ENCODE measurements around the gene SRSF1. TPM values are rescaled to one million over a fixed set of nuclear protein-coding genes. Genes with fewer than 3 reads are reported as not detected.

SRSF1 gene
- total RNA-seq, 1 experiment from 2014 or later: 347 TPM

DNA sequence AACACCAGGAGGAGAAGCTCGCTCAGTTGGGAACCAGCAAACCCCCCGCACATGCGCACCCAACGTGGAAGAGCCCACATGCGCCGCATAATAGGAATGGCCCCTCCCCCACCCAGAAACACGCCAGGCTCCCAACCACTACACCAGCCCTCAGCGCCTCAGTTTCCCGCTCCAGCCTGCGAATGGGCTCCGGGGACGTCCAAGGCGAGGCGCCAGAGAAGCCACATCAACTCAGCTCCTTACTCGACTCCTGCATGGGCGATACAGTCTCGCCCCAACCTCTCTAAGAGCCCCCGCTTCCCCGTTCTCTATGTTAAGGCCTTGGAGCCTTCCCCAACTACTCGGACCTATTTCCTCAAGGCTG lies 504 bp downstream of the SRSF1 start:
- H3K79me2 ChIP-seq (ENCODE audit: low read length): peaks cover 45% of the 10 kb centered on the region
- peak; percentile 86 for DNase-seq
- H3K4me2 ChIP-seq (ENCODE audit: low read depth, low read length, poor library complexity, severe bottlenecking): peak overlapping the region; percentile 83
- peaks cover 35% of the 10 kb centered on the region for H4K20me1 ChIP-seq (ENCODE audit: insufficient read depth, low read depth, low read length)
- H3K4me1 ChIP-seq (ENCODE audit: low read length): peaks cover 53% of the 10 kb centered on the region
- no peaks in the 10 kb centered on the region for H3K9me3 ChIP-seq (ENCODE audit: low read length)
- H3K27me3 ChIP-seq (ENCODE audit: low read length): no peaks in the 10 kb centered on the region
- peaks cover 52% of the 10 kb centered on the region for H3K36me3 ChIP-seq (ENCODE audit: insufficient read depth, low read length)
- peak overlapping the region; percentile 100 for H3K9ac ChIP-seq (ENCODE audit: low read length)
- no peaks in the 10 kb centered on the region for H3K9me2 ChIP-seq (replicated peaks; ENCODE audit: insufficient read depth, low read length)
- H3K4me3 ChIP-seq (ENCODE audit: low read length): peak overlapping the region; percentile 97
- no peak overlapping the region for H2AFZ ChIP-seq (ENCODE audit: low read length)
- H3K27ac ChIP-seq (ENCODE audit: low read length): peak overlapping the region; percentile 97

DNA sequence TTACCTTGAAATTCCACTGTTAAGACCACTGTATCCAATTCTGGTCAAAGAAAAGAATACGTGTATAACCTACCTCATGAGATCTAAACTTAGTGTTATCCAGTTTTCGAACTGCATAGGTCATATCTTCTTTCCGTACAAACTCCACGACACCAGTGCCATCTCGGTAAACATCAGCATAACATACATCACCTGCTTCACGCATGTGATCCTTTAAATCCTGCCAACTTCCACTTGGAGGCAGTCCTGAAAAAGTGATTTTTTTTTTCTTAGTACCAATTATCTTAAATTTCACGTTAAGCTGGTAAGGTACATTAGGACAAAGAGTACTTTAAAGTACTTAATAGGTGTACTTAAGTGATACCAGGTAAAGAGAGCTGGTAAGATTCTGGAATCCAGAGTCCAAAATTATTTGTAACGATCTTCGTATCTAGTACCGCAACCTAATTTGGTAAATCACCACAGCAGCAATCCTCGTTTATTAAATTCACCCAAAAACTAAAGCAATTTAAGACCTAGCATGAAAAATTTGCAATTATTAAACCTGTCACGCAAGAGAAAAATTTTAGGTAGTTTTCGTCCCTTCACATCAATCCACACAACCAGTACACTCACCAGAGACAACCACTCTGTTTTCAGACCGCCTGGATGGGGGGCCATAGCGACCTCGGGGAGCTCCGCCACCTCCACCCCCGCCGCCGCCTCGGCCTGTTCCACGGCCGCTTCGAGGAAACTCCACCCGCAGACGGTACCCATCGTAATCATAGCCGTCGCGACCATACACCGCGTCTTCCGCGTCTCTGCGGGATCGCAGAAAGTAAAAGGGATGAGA lies 1.1 kb downstream of the SRSF1 start:
- Histone ChIP-seq H3K27ac (ENCODE audit: low read length) (peak overlapping the region; percentile 97), H3K4me1 (ENCODE audit: low read length) (peaks cover 58% of the 10 kb centered on the region), H3K9me3 (ENCODE audit: low read length) (no peaks in the 10 kb centered on the region), H2AFZ (ENCODE audit: low read length) (no peak overlapping the region), H3K4me3 (ENCODE audit: low read length) (peak overlapping the region; percentile 97), H3K4me2 (ENCODE audit: low read depth, low read length, poor library complexity, severe bottlenecking) (peak overlapping the region; percentile 83), H3K9ac (ENCODE audit: low read length) (peak overlapping the region; percentile 100), H3K36me3 (ENCODE audit: insufficient read depth, low read length) (peaks cover 57% of the 10 kb centered on the region), H3K9me2 (replicated peaks; ENCODE audit: insufficient read depth, low read length) (no peaks in the 10 kb centered on the region), H3K79me2 (ENCODE audit: low read length) (peaks cover 45% of the 10 kb centered on the region), H3K27me3 (ENCODE audit: low read length) (no peaks in the 10 kb centered on the region), H4K20me1 (ENCODE audit: insufficient read depth, low read depth, low read length) (peaks cover 35% of the 10 kb centered on the region)
- no peak for DNase-seq

DNA sequence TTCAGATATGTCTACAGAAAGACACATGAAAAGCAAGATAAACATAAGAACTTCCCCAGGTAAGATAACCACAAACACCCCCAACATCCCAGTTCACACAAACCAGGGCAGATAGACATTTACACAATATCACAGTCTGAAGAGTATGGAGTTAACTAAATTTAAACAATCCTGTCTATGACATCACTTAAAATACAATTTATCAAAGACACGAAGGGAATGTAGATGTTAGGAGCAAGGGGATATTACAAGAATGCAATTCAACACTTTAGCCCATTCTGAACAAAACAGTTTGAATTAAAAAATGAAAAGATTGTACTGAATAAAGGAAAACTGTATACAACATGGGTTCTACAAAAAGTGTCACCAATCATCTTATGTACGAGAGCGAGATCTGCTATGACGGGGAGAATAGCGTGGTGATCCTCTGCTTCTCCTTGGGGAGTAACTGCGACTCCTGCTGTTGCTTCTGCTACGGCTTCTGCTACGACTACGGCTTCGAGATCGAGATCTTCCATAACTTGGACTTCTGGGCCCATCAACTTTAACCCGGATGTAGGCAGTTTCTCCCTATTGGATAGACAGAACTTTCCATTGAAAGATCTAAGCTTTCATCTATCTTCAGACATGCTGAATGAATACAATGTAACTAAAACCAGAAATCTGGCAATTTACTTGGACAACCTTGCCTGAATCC lies 1.9 kb downstream of the SRSF1 start:
- H4K20me1 ChIP-seq (ENCODE audit: insufficient read depth, low read depth, low read length): peaks cover 38% of the 10 kb centered on the region
- no peaks in the 10 kb centered on the region for H3K9me2 ChIP-seq (replicated peaks; ENCODE audit: insufficient read depth, low read length)
- H3K9me3 ChIP-seq (ENCODE audit: low read length): no peaks in the 10 kb centered on the region
- peak; percentile 50 for DNase-seq
- peak overlapping the region; percentile 83 for H3K4me2 ChIP-seq (ENCODE audit: low read depth, low read length, poor library complexity, severe bottlenecking)
- H3K9ac ChIP-seq (ENCODE audit: low read length): peak overlapping the region; percentile 100
- peak overlapping the region; percentile 97 for H3K27ac ChIP-seq (ENCODE audit: low read length)
- H3K4me3 ChIP-seq (ENCODE audit: low read length): peak overlapping the region; percentile 97
- no peaks in the 10 kb centered on the region for H3K27me3 ChIP-seq (ENCODE audit: low read length)
- no peak overlapping the region for H2AFZ ChIP-seq (ENCODE audit: low read length)
- H3K4me1 ChIP-seq (ENCODE audit: low read length): peaks cover 63% of the 10 kb centered on the region
- H3K36me3 ChIP-seq (ENCODE audit: insufficient read depth, low read length): peaks cover 63% of the 10 kb centered on the region
- peaks cover 45% of the 10 kb centered on the region for H3K79me2 ChIP-seq (ENCODE audit: low read length)

DNA sequence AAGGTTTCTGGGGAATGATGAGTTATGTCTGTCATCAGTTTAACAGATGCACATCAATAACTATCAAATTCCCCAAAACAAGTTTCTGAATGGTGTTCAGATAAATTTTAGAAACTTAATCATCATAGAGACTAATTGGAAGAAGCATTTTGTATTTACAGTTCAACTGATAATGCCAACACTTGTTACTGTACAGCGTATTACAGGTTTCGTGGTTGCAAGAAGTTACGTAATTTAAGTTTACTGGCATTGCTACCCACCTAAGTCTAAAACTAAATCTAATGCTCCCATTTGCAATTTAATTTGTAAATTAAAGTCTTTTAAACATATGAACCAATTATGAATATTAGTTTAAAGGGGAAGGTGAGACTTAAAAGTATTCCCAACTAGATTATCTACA lies 3.0 kb downstream of the SRSF1 start:
- H3K36me3 ChIP-seq (ENCODE audit: insufficient read depth, low read length): peaks cover 71% of the 10 kb centered on the region
- H4K20me1 ChIP-seq (ENCODE audit: insufficient read depth, low read depth, low read length): peaks cover 38% of the 10 kb centered on the region
- H3K79me2 ChIP-seq (ENCODE audit: low read length): peaks cover 45% of the 10 kb centered on the region
- no peaks in the 10 kb centered on the region for H3K27me3 ChIP-seq (ENCODE audit: low read length)
- peak overlapping the region; percentile 97; the same call in 1 of the 2 replicates for H3K27ac ChIP-seq (ENCODE audit: low read length)
- peaks cover 68% of the 10 kb centered on the region for H3K4me1 ChIP-seq (ENCODE audit: low read length)
- peak overlapping the region; percentile 83 for H3K4me2 ChIP-seq (ENCODE audit: low read depth, low read length, poor library complexity, severe bottlenecking)
- H3K9ac ChIP-seq (ENCODE audit: low read length): peak overlapping the region; percentile 1; the same call in 1 of the 2 replicates
- DNase-seq: no peak
- H2AFZ ChIP-seq (ENCODE audit: low read length): no peak overlapping the region
- peak overlapping the region; percentile 97 for H3K4me3 ChIP-seq (ENCODE audit: low read length)
- H3K9me3 ChIP-seq (ENCODE audit: low read length): no peaks in the 10 kb centered on the region
- no peaks in the 10 kb centered on the region for H3K9me2 ChIP-seq (replicated peaks; ENCODE audit: insufficient read depth, low read length)

DNA sequence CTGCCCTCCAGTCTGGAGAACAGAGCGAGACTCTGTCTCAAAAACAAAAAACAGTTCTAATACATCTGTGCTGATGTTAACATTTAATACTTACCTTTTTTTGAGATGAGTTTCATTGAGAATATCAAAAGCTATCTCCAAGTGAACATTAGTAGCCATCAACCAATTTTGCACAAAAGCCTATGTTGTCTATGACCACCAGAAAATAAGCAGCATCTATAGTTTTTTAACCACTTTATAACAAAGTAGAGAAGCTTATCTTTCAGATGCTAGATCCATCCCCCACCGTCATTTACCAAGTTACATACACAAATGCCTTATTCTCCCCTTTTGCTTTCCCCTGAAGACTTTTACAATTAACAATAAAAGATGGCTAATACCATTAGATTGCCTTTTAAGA lies 4.1 kb downstream of the SRSF1 start:
- H3K36me3 ChIP-seq (ENCODE audit: insufficient read depth, low read length): peaks cover 82% of the 10 kb centered on the region
- DNase-seq: no peak
- H3K27ac ChIP-seq (ENCODE audit: low read length): peak overlapping the region; percentile 46
- no peak overlapping the region for H2AFZ ChIP-seq (ENCODE audit: low read length)
- no peaks in the 10 kb centered on the region for H3K27me3 ChIP-seq (ENCODE audit: low read length)
- no peaks in the 10 kb centered on the region for H3K9me3 ChIP-seq (ENCODE audit: low read length)
- H3K4me2 ChIP-seq (ENCODE audit: low read depth, low read length, poor library complexity, severe bottlenecking): peak overlapping the region; percentile 83
- H3K79me2 ChIP-seq (ENCODE audit: low read length): peaks cover 45% of the 10 kb centered on the region
- peak overlapping the region; percentile 97; the same call in 1 of the 2 replicates for H3K4me3 ChIP-seq (ENCODE audit: low read length)
- H3K4me1 ChIP-seq (ENCODE audit: low read length): peaks cover 73% of the 10 kb centered on the region
- no peaks in the 10 kb centered on the region for H3K9me2 ChIP-seq (replicated peaks; ENCODE audit: insufficient read depth, low read length)
- H4K20me1 ChIP-seq (ENCODE audit: insufficient read depth, low read depth, low read length): peaks cover 42% of the 10 kb centered on the region
- no peak overlapping the region for H3K9ac ChIP-seq (ENCODE audit: low read length)

DNA sequence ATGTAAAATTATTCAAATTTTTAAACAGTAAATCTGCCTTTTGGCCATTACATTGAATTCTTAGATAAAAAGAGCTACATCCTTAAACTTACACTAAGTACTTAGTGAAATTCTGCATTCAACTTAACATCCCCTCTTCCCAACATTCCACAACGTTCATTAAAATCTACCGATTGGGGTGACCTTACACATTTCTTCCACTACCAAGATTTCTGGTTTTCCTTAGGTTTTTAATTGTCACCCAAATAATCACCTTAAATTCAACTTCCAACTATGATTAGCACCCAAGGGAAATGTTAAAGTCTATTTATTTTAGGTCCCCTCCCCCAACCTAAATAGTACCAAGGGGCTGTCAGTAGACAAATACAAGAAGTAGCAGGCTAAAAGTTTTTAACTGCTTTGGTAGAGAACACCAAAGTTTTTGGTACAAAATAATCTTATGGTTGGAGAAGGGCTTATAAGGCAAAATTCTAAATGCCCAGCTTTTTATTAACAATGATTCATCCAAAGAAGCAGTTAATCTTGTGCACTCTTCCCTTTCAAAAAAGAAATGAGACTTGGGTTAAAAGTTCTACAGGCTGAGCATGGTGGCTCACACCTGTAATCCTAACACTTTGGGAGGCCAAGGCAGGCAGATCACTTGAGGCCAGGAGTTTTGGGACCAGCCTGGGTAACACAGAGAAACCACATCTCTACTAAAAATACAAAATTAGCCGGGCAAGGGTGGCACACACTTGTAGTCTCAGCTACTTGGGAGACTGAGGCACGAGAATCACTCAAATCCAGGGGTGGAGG lies 4.7 kb downstream of the SRSF1 start:
- H3K4me1 ChIP-seq (ENCODE audit: low read length): peaks cover 74% of the 10 kb centered on the region
- peak overlapping the region; percentile 46 for H3K27ac ChIP-seq (ENCODE audit: low read length)
- no peak overlapping the region for H3K9ac ChIP-seq (ENCODE audit: low read length)
- H3K36me3 ChIP-seq (ENCODE audit: insufficient read depth, low read length): peaks cover 87% of the 10 kb centered on the region
- H3K79me2 ChIP-seq (ENCODE audit: low read length): peaks cover 45% of the 10 kb centered on the region
- peaks cover 42% of the 10 kb centered on the region for H4K20me1 ChIP-seq (ENCODE audit: insufficient read depth, low read depth, low read length)
- no peak overlapping the region for H2AFZ ChIP-seq (ENCODE audit: low read length)
- no peak overlapping the region for H3K4me3 ChIP-seq (ENCODE audit: low read length)
- H3K9me2 ChIP-seq (replicated peaks; ENCODE audit: insufficient read depth, low read length): no peaks in the 10 kb centered on the region
- no peaks in the 10 kb centered on the region for H3K9me3 ChIP-seq (ENCODE audit: low read length)
- DNase-seq: no peak
- peak overlapping the region; percentile 21 for H3K4me2 ChIP-seq (ENCODE audit: low read depth, low read length, poor library complexity, severe bottlenecking)
- no peaks in the 10 kb centered on the region for H3K27me3 ChIP-seq (ENCODE audit: low read length)

DNA sequence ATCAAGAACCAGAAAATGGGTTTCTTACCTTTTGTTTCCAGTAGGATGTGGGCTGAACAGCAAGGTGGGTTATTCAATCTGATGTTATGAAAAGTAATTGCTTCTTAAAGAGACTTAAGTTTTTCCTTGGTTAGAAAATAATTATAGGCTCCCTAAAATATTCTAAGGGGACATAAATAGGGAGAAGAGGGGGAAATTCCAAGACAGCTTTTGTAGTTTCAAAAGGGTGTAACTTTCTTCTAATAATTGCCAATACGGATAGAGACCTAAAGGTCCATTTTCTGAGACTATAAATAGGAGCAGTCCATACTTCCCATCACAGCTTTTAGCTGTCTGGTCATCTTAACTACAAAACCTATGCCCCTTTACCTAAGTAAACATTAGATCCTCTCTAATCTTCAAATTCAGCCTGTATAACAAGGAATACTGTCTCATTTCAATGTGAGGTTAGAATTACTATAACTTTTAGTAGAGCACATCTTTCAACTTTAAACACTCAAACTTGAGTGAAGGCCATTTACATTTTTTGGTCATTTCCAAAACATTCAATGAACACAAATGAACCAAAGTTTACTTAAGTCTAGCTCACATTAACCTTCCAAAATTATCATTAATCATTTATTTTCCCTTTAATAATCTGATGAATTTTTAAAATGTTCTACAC lies 5.5 kb downstream of the SRSF1 start:
- H3K4me2 ChIP-seq (ENCODE audit: low read depth, low read length, poor library complexity, severe bottlenecking): peak overlapping the region; percentile 21

More for the DNA sequence above, 5.5 kb downstream of the SRSF1 start:
- H3K27me3 ChIP-seq (ENCODE audit: low read length): no peaks in the 10 kb centered on the region
- no peaks in the 10 kb centered on the region for H3K9me3 ChIP-seq (ENCODE audit: low read length)
- no peak overlapping the region for H3K4me3 ChIP-seq (ENCODE audit: low read length)
- H2AFZ ChIP-seq (ENCODE audit: low read length): no peak overlapping the region
- peaks cover 78% of the 10 kb centered on the region for H3K4me1 ChIP-seq (ENCODE audit: low read length)
- H3K36me3 ChIP-seq (ENCODE audit: insufficient read depth, low read length): peaks cover 91% of the 10 kb centered on the region
- H4K20me1 ChIP-seq (ENCODE audit: insufficient read depth, low read depth, low read length): peaks cover 39% of the 10 kb centered on the region
- DNase-seq: peak; percentile 55
- peak overlapping the region; percentile 46 for H3K27ac ChIP-seq (ENCODE audit: low read length)
- H3K79me2 ChIP-seq (ENCODE audit: low read length): peaks cover 41% of the 10 kb centered on the region
- H3K9me2 ChIP-seq (replicated peaks; ENCODE audit: insufficient read depth, low read length): no peaks in the 10 kb centered on the region
- H3K9ac ChIP-seq (ENCODE audit: low read length): no peak overlapping the region
